GM19328 (cell line): ENCODE data around the gene ARAP1.

Experiments used
- ATAC-seq: cut with Tn5 transposase; IDR thresholded peaks from one replicate; pipeline ENCODE4 v1.9.1; 2021; ENCODE audit warnings: mild to moderate bottlenecking, moderate library complexity; ENCODE audit not compliant: unreplicated experiment

ARAP1 gene

DNA sequence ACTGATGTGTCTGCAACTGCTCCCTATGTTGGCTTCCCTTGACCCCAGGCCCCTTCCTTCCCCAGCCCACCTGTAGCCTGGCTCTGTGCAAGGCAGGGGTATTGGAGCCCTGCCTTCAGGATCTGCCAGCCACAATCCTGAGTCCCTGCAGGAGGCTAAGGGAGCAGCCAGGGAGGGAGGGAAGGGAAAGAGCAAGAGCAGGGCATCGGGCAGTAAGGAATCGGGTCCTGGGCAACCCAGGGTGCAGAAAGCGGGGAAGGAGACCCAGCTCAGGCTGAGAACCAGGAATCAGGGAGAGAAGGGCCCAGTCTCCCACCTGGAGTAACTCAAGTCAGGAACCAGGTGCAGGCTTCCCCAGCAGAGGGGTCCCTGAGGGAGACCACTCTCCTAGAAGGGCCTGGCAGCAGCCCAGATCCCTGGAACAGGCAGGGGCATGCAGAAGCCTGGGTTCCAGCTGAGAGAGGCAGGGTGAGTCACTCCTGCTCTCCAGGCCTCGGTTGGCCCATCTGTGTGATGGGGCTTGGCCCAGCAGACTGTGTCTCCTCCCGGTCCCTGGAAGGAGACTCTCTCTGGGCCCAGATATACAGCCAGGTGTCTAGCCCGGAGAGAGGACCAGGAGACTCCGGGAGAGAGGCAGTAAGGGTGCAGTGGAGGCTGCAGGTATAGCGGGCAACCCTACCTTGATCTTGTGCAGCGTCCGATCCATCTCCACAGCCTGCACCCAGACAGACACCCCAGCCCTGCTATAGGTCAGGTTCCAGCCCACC is 28.3 kb upstream of the ARAP1 start:
- ATAC-seq = no peak

DNA sequence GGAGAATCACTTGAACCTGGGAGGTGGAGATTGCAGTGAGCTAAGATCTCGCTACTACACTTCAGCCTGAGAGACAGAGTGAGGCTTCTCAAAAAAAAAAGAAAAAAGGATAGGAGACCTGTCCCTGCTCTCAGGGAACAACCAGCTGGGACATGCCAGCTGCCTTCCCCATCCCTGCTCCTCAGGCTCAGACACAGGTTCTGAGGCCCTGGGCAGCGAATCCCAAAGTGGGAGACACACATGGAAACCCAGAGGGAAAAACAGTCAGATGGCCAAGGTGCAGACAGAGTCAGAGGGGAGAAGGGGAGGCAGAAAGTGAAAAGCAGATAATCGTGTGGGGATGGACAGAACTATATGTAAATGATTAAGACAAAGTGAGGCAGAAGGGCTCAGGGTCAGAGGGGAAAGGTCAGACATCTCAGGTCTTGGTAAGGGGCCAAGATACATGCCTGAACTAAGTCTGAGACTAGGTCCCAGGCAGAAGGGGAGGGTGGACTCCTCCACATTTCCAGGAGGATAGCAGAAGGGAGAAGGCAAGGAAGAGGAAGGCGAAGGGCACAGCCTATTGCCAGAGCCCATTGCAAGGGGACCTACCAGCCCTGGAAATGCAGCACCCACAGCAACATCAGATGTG is 27.4 kb upstream of the ARAP1 start:
- ATAC-seq = no peak

DNA sequence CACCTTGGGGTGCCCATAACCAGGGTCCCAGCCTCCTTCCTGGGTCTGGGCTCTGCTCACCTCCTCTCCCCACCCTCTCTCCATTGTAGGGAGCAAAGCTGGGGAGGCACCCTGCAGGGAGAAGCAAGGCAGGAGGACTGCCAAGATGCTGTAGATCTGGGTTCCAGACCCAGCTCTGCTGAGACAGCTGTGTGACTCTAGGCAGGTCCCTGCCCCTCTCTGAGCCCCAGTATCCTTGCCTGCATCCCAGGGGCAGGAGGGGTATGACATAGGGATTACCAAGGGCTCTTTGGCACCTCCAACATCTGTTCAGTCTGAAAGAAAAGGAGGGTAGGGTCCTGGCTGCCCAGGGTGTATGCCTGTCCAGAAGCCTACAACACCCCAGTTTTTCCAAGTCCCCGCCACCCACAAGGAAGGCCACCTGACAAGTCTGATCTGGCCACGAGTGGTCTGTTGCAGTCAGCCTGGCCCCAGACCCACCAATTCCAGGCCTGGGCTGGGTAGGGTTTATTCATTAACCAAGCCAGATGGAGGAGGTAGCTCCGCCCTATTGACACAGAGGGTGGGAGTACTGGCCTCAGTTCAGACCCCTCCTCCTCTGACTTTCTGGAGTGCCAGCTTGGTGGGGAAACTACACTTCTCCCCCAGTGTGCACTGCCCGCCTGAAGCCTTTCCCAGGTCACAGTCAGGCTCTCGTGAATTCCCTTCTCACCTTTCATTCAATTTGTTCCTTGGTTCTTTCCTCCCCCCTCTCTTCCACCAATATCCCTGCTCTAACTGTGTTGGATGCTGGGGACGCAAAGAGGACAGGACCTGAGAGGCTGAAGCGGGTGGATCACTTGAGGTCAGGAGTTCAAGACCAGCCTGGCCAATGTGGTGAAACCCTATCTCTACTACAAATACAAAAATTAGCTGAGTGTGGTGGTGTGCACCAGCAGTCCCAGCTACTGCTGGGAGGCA is 26.6 kb upstream of the ARAP1 start:
- no peak for ATAC-seq

DNA sequence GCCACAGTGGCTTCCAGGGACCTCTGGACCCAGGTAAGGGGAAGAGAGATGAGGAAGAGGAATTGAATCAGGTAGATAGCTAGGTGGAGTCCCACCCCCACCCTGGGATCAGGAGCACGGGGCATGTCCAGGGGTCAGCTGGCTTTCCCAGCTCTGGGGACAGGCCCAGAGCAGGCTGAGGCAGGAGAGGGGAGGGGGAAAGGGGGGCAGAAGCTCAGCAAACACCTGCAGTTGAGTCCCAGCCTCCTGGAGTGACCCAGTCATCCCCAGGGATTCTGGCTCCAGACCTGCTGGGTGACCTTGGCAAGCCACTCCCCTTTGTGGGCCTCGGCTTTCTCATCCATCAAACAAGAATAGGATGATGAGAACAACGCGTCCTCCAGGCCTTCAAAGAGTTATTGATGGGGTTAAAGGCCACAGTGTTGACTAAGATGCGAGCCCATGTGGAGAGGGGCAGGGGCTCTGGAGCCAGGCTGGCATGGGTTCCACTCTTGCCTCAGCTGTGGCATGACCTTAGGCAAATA is 25.6 kb upstream of the ARAP1 start:
- ATAC-seq = no peak

DNA sequence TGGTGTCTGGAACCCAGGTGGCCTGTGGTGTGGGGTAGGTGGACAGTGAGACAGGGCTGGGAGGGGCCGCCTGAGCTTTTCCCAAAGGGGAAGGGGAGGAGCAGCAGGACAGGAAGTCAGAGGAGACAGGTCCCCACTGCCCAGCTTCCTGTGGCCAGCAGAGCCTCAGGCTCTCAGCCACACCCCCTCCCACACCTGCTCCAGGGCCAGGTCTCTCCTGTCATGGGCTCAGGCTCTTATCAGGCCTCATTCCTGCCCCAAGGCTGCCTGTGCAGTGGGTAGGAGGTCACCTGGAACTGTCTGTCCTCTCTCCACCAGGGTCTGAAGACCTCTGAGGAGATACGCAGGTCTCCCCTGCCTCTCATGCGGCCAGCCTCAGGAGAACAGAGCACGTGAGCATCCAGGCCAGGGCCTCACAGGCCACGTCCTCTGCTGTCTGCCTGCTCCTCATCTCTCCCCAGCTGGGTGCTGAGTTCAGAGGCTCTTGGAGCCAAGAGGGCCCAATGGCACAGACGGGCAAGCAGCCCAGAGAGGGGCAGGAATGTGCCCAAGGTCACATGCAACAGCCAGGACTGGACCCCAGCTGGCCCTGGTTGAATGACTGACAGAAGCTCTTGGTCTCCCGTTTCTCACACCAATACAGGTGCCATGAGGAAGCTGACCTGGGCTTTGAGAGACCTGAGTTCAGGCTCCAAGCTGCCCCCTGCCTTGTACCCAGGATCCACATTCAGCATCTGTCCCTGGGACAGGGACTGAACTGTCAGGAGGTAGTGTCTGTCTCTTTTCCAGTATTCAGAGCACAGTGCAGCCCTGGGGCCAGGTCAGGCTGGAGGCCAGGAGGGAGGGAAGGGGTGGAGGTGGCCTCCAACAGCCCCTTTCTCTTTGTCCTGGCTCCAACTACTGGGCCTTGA is 24.9 kb upstream of the ARAP1 start:
- ATAC-seq = no peak

DNA sequence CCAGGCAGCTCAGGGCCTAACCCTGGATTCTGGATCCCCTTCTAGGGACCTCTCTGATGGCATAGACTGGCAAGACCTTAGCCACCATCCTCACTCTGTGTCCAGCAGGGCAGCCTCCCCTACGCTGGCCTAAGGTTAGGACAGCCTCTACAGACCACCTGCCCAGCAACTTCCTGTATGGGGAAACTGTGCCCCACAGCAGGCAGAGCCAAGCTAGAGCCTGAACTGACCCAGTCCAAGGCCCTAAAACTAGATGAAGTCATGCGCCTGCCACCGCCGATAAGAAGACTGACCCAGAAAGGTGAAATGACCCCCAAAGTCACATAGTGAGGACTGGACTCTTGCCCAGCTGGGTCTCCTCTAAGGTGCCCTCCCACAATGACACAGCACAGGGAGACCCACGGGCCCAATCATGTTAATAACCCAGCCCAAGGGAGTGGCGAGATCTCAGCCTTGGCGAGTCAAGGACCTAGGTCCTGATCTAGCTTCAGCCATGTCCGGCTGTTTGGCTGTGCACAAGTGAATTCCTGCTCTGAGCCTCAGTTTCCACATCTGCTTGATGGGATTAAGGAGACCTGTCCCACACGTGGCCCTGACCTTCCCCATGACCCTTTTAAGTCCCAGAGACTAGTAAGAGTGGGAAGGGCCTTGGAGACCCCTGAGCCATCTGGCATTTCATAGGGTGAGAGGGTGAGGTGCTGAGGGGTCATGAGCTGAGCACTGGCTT is 24.1 kb upstream of the ARAP1 start:
- no peak for ATAC-seq

DNA sequence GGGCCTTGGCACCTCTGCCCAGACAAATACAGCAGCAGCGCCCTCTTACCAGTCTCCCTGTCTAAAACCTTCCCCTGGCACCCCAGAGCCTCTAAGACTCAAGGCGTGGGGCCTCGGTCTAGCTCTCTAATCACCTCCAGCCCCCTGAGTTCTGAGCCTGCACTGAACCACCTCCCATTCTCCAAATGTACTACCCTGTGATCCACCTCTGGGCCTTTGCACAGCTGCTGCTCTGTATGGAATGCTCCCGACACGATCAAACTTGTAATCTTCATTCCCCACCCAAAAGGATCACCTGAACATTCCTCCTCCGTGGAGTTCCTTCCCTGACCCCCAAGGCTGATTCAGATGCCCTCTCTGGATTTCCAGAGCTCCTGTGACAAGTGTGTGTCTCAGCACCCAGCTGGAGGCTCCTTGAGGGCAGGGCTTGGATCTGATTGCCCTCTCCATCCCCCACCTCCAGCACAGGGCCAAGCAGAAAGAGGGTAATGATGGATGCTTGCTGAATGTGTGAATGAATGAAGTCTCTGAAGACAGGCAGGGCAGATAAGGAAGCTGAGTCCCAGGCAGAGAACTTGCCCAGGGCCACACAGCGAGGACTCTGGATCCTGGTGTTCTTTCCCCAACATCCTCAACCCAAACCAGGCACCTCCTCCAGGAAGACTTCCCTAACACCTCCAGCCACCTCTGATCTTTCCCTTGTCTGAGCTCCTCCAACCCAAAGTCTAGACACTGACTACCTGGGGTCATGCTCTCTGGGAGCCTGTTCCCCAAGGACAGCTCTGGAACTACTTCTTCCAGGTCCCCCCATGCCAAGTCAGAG is 23.3 kb upstream of the ARAP1 start:
- ATAC-seq = no peak

DNA sequence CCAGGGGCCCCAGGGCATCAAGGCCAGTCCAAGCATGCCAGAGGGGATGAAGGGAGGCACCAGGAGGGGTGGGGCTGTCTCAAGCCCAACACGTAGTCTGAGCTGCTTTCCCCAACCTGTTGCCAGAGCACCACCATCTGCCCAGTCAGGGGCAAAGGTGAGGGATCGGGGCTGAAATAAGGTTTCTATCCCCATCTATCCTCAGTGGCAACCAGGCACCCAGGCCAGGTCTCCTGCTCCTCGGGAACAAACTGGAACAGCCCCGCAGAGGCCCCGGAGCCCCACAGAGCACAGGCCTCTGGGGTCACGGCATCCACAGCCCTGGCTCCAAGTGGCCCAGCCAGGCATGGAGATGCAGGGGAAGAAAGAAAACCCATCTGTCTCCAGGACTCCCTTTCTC is 22.3 kb upstream of the ARAP1 start:
- no peak for ATAC-seq

DNA sequence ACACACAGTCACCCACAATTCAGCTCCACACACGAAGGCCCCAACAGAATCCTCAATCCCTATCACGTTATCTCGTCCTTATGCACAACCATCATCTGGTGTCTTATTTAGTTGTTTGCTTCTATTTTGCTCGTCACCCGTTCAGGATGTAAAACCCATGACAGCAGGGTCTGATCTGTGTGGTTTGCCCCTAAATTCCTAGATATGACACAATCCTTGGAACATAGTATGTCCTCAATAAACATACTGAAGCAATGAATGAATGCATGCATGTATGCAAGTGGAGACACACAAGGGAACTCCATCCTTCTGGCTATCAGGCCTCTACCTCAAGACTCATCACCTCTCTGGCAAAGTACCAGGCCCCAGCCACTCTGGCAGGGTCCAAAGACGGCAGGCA is 21.5 kb upstream of the ARAP1 start:
- ATAC-seq = no peak

DNA sequence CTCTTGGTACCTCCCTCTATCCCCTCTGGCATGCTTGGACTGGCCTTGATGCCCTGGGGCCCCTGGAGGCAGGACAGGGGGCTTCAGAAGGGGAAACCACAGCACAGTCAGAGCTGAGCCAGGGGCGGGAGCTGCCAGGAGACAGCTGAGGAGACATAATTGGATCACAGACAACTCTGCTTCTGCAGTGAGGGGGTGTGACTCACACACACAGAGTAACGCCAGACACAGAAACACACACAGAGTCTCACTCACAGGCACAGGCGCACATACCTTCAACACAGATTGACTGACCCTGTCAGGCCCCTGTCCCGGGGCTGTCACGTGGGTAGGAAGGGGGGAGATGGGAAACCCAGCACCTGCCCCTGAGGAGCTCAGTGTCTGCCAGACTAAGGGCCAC is 21.1 kb upstream of the ARAP1 start:
- no peak for ATAC-seq

DNA sequence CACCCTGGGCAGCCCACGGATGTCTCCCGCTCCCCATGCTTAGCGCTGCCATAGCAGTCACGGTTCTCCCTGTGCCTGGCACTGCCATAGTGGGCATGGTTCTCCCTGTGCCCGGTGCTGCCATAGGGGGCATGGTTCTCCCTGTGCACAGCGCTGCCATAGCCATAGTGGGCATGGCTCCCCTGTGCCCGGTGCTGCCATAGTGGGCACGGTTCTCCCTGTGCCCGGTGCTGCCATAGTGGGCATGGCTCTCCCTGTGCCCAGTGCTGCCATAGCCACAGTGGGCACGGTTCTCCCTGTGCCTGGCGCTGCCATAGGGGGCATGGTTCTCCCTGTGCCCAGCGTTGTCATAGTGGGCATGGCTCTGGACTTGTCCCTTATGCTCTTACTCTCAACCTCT is 19.9 kb upstream of the ARAP1 start:
- ATAC-seq = no peak

DNA sequence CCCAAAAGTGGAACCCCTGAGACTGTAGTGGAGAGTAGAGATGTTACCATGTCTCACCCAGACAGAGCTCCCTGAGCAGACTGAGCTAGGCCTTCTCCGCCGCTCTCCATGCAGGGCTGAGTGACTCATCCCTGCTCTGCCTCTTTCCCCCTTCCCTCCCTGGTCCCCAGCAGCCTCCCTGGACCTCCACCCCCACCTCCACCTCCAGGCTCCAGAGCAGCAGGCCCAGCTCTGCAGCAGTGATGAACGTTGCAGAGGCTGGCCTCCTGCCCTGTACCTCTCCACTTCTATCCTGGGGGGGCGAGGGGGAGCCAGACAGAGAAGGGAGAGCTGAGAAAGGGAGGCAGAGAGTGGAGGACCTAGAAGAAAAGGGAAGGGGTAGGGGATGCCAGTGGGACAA is 19.3 kb upstream of the ARAP1 start:
- ATAC-seq = no peak

DNA sequence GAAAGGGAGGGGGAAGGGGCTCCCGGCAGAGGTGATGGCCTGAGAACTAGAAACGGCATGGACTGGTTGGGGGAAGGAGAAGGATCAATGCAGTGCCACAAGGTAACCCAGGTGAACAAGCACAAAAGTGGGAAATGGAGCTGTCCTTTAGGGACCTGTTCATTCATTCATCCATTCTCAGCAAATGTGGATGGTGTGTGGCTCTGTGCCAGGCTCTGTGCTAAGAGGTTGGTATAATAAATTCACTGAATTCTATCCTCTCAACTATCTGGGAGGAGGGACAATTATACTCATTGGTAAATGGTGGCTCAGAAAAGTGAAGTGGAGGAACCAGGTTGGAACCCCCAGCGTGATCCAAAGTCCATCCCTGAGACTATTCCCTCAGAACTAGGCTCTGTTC is 18.6 kb upstream of the ARAP1 start:
- no peak for ATAC-seq

DNA sequence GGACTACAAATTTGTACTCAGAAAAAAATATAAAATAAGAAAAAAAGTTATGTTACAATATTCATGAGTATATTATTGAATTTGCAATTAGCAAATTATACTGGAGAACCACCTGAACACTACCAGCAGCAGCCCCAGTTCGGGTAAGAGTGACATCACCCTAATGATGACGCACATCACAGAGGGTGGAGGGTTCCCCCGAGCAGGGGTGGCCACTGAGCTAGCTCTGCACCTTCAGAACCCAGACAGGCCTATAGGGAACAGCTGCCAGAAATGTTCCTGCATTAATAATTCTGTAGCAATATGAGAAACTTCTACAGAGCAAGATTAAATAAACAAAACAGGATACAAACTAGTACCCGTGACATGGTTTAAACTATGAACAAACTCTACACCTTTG is 17.5 kb upstream of the ARAP1 start:
- no peak for ATAC-seq

DNA sequence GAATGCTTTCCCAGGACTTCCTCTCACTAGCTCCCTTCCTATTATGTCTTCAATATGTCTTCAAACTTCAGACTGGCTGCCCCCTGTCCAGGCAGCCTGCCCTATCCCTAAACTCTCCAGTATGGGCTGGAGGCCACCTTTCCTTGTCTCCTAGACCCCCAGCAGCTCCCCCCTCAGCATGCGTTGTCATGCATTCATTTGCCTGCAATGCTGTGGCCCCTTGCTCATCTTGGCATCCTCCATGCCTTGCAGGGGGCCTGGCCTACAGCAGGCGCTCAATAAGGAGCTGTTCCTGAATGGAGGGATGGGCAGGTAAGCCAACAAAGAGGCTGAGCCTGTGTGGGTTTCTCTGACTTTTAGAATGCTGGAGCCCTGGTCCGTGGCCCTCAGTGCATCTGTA is 16.4 kb upstream of the ARAP1 start:
- ATAC-seq = no peak

DNA sequence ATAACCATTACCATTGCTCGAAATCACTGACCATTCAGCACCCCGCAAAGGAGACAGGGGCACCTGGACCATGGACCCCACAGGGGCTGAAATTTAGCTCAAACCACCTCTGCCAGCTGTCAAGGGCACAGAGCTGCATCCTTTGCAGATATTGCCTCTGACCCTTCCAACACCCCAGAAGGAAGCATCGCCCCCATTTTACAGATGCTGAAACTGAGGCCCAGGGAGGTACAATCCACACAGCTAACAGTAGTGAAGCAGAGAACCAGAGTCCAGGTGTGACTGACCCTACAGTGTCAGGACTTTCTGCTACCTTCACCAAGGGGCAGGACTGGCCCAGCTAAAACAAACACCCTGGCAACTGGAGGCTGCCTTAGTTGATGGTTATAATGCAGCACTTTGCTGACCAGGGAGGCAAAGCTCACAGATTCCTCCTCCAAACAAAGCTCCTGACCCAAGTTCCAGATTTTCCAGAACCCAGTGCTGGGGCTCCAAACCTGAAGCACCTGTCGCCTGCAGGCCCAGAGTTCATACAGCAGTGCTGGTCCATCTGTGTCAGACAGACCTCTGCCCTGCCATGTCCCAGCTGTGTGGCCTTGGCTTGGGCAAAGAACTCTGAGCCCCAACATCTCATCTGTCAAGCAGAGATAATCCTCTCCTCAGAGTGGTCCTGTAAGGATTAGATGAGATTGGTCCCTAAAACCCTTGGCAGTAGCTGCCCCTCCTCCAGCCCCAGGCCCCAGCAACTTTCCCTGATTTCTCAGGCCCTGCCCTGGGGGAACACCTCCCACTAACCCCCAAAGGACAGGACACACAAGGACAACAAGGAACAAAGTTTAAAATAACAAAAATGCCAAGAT is 15.2 kb upstream of the ARAP1 start:
- no peak for ATAC-seq

DNA sequence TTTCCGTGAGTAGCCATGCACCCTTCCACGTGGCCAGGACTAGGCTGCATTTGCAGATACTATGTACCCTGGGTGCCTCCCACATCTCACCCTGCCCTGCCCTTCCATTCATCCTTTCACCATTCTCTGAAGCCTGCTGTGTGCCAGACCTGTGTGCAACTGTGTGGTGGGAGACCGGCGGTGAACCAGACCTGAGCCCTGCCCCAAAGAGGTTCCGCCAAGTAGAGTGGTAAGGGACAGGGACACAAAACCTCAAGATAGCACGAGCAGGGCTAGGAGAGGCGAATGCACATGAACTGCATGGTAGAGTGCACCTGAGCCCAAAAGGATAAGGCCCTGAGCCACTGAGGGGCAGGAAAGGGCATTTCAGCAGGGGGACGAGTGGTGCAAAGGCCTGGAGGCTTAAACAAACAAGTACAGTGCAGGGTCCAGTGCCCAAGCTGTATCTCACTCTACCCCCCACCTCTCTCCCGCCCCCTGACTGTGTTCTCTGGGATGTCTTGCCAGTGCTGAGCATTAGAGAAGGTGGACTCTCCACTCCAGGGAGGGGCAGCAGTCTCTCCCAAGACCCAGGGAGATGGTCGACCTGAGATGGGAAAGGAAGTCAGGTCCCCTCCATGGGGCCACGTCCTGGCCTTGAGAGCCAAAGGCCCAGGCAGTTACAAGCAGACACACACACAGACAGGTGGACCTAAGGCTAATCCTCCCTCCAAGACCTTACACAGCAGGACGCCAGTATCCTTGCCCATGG is 14.1 kb upstream of the ARAP1 start:
- ATAC-seq = no peak
